ENCODE data around the gene BICC1.

- TF ChIP-seq GATA2 (IDR thresholded peaks at IDR 0.05; ENCODE audit: low read depth, low read length) (no peak), GATA3 (IDR thresholded peaks at IDR 0.05; ENCODE audit: low read depth, low read length) (no peak)
Measured at GRCh38 chr10:58723186-58723585, 210.5 kb downstream of the BICC1 start.
